WTC11 (cell line): Measurements from ENCODE around the gene DUOX2.
"Not testable (repeated sequence)": the region's sequence is repeated elsewhere in the genome, so short reads cannot be mapped to it uniquely, and the experiment has no call there.

ENCODE experiments used
- JAZF1 ChIP-seq: fragments of 250-450 bp; sonication (Bioruptor Pico); IDR thresholded peaks from 2 replicates; pipeline ENCODE4 v1.9.0; 2021; ENCODE audit warnings: moderate library complexity, mild to moderate bottlenecking, inconsistent platforms
- NR2C2 ChIP-seq: sonication (generic); formaldehyde crosslinking; IDR thresholded peaks from 2 replicates; pipeline ENCODE4 v1.8.0; 2022; ENCODE audit warnings: mild to moderate bottlenecking, missing genetic modification reagents
- RELA ChIP-seq: sonication (generic); formaldehyde crosslinking; IDR thresholded peaks from 2 replicates; pipeline ENCODE4 v1.8.1; 2022; ENCODE audit warnings: missing genetic modification reagents, mild to moderate bottlenecking, borderline replicate concordance
- TCF7 ChIP-seq: sonication (generic); formaldehyde crosslinking; IDR thresholded peaks from 2 replicates; pipeline ENCODE4 v1.8.0; 2022; ENCODE audit warnings: mild to moderate bottlenecking, low read depth, missing genetic modification reagents, moderate library complexity
- TEAD4 ChIP-seq: sonication (generic); formaldehyde crosslinking; IDR thresholded peaks from 2 replicates; pipeline ENCODE4 v1.8.0; 2022; ENCODE audit warnings: mild to moderate bottlenecking, missing genetic modification reagents
- ZNF423 ChIP-seq: fragments of 250-450 bp; sonication (Bioruptor Pico); IDR thresholded peaks from 2 replicates; pipeline ENCODE4 v2.1.2; 2022; ENCODE audit warnings: mild to moderate bottlenecking, moderate library complexity
- TF ChIP-seq, protein P1 (sequence below): fragments of 200-600 bp; IDR thresholded peaks from 2 replicates; pipeline ENCODE4 v1.8.0; 2022; ENCODE audit warnings: antibody characterized with exemption
- TF ChIP-seq, protein P2 (sequence below): sonication (generic); formaldehyde crosslinking; IDR thresholded peaks from 2 replicates; pipeline ENCODE4 v1.8.1; 2022; ENCODE audit warnings: low read depth, missing genetic modification reagents, borderline replicate concordance
- TF ChIP-seq, protein P3 (sequence below): sonication (generic); formaldehyde crosslinking; IDR thresholded peaks from 2 replicates; pipeline ENCODE4 v1.8.1; 2023; ENCODE audit warnings: mild to moderate bottlenecking, missing genetic modification reagents, moderate library complexity
- TF ChIP-seq, protein P4 (sequence below): sonication (generic); formaldehyde crosslinking; IDR thresholded peaks from 2 replicates; pipeline ENCODE4 v1.8.0; 2022; ENCODE audit warnings: mild to moderate bottlenecking, missing genetic modification reagents
- TF ChIP-seq, protein P5 (sequence below): fragments of 250-450 bp; sonication (Bioruptor Pico); IDR thresholded peaks from 2 replicates; pipeline ENCODE4 v1.8.0; 2021; ENCODE audit warnings: mild to moderate bottlenecking
- TF ChIP-seq, protein P6 (sequence below): sonication (generic); formaldehyde crosslinking; IDR thresholded peaks from 2 replicates; pipeline ENCODE4 v1.8.0; 2022; ENCODE audit warnings: mild to moderate bottlenecking, missing genetic modification reagents
- TF ChIP-seq, protein P7 (sequence below): fragments of 250-450 bp; sonication (Bioruptor Pico); conservative IDR thresholded peaks from 2 replicates; pipeline ENCODE4 v1.9.0; 2021; ENCODE audit warnings: mild to moderate bottlenecking
- TF ChIP-seq, protein P8 (sequence below): sonication (generic); formaldehyde crosslinking; IDR thresholded peaks from 2 replicates; pipeline ENCODE4 v1.8.1; 2022; ENCODE audit warnings: mild to moderate bottlenecking, moderate library complexity, missing genetic modification reagents

DNA sequence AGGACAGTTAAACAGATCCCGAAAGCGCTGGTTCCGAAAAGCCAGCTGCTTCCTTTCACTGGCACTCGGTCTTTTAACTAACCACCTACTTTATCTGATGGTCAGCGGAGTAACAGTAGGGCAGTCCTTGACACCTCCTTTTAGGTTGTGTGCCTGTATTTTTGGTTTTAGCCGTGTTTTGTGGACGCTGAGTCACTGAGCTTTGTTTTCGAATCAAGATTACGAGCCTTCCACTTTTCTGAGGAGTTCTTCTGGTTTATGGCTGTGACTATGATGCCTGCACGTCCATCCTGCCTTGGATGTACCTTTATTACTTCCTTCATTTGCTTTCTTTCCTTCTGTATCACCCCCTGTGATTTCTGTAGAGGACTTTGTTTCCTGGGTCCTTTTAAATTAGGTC, 31.6 kb downstream of the DUOX2 start:
- TF ChIP-seq, protein P1, sequence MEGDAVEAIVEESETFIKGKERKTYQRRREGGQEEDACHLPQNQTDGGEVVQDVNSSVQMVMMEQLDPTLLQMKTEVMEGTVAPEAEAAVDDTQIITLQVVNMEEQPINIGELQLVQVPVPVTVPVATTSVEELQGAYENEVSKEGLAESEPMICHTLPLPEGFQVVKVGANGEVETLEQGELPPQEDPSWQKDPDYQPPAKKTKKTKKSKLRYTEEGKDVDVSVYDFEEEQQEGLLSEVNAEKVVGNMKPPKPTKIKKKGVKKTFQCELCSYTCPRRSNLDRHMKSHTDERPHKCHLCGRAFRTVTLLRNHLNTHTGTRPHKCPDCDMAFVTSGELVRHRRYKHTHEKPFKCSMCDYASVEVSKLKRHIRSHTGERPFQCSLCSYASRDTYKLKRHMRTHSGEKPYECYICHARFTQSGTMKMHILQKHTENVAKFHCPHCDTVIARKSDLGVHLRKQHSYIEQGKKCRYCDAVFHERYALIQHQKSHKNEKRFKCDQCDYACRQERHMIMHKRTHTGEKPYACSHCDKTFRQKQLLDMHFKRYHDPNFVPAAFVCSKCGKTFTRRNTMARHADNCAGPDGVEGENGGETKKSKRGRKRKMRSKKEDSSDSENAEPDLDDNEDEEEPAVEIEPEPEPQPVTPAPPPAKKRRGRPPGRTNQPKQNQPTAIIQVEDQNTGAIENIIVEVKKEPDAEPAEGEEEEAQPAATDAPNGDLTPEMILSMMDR = not testable (repeated sequence)
- TF ChIP-seq, protein P2, sequence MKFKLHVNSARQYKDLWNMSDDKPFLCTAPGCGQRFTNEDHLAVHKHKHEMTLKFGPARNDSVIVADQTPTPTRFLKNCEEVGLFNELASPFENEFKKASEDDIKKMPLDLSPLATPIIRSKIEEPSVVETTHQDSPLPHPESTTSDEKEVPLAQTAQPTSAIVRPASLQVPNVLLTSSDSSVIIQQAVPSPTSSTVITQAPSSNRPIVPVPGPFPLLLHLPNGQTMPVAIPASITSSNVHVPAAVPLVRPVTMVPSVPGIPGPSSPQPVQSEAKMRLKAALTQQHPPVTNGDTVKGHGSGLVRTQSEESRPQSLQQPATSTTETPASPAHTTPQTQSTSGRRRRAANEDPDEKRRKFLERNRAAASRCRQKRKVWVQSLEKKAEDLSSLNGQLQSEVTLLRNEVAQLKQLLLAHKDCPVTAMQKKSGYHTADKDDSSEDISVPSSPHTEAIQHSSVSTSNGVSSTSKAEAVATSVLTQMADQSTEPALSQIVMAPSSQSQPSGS = not testable (repeated sequence)
- TF ChIP-seq, protein P3, sequence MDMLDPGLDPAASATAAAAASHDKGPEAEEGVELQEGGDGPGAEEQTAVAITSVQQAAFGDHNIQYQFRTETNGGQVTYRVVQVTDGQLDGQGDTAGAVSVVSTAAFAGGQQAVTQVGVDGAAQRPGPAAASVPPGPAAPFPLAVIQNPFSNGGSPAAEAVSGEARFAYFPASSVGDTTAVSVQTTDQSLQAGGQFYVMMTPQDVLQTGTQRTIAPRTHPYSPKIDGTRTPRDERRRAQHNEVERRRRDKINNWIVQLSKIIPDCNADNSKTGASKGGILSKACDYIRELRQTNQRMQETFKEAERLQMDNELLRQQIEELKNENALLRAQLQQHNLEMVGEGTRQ (CRISPR knock-in tag) = not testable (repeated sequence)
- not testable (repeated sequence) for TF ChIP-seq RELA (CRISPR knock-in tag); TCF7 (CRISPR knock-in tag); TEAD4 (CRISPR knock-in tag); JAZF1; NR2C2; ZNF423 (CRISPR knock-in tag)
- TF ChIP-seq, protein P4, sequence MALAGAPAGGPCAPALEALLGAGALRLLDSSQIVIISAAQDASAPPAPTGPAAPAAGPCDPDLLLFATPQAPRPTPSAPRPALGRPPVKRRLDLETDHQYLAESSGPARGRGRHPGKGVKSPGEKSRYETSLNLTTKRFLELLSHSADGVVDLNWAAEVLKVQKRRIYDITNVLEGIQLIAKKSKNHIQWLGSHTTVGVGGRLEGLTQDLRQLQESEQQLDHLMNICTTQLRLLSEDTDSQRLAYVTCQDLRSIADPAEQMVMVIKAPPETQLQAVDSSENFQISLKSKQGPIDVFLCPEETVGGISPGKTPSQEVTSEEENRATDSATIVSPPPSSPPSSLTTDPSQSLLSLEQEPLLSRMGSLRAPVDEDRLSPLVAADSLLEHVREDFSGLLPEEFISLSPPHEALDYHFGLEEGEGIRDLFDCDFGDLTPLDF (CRISPR knock-in tag) = not testable (repeated sequence)
- TF ChIP-seq, protein P5, sequence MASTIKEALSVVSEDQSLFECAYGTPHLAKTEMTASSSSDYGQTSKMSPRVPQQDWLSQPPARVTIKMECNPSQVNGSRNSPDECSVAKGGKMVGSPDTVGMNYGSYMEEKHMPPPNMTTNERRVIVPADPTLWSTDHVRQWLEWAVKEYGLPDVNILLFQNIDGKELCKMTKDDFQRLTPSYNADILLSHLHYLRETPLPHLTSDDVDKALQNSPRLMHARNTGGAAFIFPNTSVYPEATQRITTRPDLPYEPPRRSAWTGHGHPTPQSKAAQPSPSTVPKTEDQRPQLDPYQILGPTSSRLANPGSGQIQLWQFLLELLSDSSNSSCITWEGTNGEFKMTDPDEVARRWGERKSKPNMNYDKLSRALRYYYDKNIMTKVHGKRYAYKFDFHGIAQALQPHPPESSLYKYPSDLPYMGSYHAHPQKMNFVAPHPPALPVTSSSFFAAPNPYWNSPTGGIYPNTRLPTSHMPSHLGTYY (CRISPR knock-in tag) = not testable (repeated sequence)
- TF ChIP-seq, protein P6, sequence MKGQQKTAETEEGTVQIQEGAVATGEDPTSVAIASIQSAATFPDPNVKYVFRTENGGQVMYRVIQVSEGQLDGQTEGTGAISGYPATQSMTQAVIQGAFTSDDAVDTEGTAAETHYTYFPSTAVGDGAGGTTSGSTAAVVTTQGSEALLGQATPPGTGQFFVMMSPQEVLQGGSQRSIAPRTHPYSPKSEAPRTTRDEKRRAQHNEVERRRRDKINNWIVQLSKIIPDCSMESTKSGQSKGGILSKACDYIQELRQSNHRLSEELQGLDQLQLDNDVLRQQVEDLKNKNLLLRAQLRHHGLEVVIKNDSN (CRISPR knock-in tag) = not testable (repeated sequence)
- TF ChIP-seq, protein P7, sequence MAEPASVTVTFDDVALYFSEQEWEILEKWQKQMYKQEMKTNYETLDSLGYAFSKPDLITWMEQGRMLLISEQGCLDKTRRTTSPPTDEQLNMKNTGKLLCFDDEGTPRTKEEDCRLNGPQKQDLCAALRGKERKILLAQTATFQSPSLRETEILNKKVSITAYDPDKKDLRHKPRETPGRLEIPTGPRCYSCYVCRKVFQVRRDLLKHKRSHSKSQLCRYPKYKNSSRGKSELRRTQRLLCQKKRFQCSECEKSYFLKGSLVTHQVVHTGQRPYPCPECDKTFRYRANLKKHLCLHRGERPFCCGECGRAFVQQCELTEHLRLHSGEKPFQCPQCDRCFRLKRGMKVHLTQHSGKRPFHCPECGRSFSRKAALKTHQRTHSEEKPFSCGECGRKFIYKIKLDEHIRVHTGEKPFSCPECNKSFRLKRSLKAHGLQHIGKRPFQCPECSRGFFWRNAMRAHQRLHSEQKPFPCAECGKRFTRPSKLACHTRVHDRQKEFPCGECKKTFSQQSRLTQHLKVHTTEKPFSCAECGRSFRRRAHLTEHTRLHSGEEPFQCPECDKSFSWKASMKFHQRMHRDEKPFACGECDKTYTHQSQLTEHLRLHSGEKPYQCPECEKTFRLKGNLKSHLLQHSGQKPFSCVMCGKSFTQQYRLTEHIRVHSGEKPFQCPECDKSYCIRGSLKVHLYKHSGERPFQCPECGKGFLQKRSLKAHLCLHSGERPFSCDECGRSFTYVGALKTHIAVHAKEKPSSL (CRISPR knock-in tag) = not testable (repeated sequence)
- TF ChIP-seq, protein P8, sequence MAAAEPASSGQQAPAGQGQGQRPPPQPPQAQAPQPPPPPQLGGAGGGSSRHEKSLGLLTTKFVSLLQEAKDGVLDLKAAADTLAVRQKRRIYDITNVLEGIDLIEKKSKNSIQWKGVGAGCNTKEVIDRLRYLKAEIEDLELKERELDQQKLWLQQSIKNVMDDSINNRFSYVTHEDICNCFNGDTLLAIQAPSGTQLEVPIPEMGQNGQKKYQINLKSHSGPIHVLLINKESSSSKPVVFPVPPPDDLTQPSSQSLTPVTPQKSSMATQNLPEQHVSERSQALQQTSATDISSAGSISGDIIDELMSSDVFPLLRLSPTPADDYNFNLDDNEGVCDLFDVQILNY (CRISPR knock-in tag) = not testable (repeated sequence)
